SIG-M5 (cell line): ENCODE results near the gene OTUB1.
A peak's percentile ranks its signal among the peaks of the same experiment; 100 is the strongest.
"Not testable (repeated sequence)": the region's sequence is repeated elsewhere in the genome, so short reads cannot be mapped to it uniquely, and the experiment has no call there.

ENCODE experiments used
- DNase-seq: peaks from one replicate; lab custom pipeline; 2025; lab: John Stamatoyannopoulos, UW

OTUB1 gene, protein sequence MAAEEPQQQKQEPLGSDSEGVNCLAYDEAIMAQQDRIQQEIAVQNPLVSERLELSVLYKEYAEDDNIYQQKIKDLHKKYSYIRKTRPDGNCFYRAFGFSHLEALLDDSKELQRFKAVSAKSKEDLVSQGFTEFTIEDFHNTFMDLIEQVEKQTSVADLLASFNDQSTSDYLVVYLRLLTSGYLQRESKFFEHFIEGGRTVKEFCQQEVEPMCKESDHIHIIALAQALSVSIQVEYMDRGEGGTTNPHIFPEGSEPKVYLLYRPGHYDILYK

DNA sequence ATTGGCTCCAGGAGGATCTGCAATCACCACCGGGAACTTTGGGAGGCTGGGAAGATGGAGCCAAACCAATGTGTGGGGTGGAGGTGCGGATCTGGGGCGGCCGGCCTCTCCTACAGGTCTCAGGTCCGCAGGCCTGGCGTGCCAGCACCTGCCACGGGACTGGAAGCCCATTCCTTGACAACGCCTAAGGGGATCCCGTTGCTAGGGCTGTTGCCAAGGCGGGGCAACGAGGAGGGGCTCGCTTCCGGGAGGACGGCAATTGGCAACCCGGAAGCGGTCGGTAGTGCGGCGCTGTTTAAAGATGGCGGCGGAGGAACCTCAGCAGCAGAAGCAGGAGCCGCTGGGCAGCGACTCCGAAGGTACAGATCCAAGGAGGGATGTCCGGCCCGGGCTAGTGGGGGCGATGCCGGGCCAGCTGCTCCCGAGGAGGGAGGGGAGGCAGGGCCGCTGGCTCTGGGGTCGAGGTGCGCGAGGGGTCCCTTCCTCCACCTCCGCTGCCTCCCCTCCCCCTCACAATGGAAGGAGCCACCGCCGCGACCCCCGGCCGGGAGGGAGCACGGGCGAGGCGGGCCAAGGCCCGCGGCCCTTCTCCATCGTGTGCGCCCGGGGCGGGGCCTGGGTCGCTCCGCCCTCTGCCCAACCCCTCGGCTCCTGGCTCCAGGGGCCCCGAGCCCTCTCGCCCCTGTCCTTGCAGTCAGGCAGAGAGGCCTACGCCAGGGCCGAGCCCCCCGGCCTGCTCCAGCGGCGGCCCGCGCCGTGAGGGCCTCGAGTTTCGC is at the start of gene OTUB1:
TSS of gene OTUB1 (plus strand) at position 283 of the 776 bp plus-strand sequence. CDS start at position 302, 19 bp downstream.
- peak; percentile 24 for DNase-seq

DNA sequence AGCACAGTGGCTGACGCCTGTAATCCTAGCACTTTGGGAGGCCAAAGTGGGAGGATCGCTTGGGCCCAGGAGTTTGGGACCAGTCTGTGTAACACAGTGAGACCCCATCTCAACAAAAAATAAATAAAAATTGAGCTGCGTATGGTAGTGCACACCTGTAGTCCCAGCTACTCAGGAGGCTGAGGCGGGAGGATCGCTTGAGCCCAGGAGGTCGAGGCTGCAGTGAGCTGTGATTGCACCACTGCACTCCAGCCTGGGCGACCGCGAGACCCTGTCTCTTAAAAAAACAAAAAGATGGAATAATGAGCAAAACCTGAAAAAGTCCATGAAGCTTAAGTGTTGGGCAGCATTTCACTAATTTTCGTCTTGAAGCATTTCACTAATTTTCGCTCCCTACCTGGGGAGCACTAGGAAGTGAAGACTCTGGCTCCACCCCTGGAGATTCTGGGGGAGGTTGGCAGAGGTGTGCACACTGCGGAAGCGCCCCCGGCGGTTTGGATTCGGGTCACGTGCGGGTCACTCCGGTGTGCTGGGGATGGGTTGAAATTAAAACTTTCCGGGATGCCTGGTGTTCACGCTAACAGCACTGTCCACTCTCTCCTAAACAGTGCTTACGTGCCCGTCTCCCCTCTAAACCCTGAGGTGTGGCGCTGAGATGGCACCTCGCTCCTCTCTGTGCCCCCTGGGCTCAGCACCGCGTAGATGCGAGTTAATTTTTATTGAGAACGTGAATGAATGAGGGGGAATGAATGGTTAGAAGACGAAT is 48.3 kb upstream of the OTUB1 start:
- DNase-seq: no peak

DNA sequence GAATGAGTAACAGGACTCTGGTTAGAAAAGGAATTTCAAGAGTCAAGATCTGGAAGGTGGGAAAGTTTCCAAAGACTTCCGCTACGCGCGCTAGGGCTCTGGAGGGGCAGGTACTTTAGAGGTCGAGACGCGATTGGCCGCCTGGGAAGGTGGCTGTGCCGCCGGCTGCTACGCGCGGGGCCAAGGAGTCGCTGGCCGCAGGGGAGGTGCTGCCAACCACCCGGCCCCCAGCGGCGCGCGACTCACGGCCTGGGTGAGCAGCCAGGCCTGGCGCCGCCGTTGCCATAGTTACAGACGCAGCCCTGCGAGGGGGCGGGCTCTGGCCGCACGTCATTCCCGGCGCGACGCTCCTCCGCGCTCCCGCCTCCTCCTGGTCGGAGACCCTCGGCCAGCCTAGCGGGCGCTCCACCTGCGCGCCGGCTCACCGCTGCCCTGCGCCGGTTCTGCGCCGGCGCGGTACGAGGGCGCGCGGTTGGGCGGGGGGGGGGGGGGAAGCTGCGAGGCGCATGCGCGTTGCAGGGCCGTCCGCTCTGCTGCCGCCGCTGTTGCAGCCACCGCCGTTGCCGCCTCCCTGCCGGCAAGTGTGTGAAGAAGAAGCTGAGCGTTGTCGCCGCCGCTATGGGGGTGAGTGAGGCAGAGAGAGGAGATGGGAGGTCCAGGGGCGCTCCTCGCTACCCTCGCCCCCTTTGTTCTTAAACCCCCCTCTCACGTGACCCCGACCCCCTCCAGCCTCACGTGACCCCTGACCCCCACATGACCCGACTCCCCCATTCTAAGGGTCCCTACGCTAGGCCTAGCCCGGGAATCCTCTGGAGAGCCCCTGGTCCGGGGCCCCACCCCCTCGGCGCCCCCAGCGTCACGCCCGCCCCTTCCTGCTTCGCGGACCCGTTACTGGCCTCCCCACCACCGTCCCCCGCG is 47.5 kb upstream of the OTUB1 start, which contains the start of gene NAA40:
TSS of gene NAA40 (plus strand) at position 524 of the 918 bp plus-strand sequence. CDS start at position 619, 95 bp downstream.
- peak; percentile 55 for DNase-seq

DNA sequence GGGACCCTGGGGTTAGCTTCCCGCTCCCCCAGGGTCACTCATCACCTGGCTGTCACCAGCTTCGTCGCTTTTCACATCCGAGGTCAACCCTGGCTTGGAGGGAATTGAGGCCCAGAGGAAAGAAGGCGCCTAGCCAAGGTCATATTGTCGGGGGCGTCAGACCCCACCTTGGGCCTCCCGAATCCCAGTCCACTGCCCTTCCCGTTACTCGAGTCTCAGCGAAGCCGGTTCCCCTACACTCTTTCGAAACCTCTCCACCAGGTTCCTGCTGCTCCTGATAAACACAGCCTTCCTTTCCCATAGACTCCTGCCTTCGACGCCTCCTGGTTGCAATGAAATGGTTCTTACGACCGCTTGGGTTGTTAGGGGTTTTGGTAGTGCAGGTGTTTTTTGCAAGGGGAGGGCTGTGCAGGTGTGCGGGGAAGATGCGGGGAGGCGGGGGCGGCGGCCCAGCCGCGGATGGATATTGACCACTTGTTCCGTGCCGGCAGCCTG is 46.8 kb upstream of the OTUB1 start:
- no peak for DNase-seq

DNA sequence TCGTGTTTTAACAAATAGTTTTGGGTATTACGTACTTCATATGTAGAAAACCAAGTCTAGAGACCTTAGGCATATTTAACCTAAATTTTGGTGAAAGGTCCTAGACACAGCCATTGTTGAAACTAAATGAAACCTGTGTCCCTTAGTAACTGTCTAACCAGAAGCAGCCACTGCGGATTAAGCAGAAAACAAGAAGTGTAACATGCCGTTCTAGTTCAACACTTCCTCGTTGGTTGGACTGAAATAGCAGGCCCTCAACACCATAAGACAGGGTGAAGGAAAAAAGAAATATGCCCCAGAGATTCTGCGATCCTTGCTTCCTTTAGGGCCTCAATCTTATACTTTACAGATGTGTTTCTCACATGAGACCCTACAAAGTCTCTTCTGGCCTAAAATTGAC is 45.5 kb upstream of the OTUB1 start:
- DNase-seq: peak; percentile 4

DNA sequence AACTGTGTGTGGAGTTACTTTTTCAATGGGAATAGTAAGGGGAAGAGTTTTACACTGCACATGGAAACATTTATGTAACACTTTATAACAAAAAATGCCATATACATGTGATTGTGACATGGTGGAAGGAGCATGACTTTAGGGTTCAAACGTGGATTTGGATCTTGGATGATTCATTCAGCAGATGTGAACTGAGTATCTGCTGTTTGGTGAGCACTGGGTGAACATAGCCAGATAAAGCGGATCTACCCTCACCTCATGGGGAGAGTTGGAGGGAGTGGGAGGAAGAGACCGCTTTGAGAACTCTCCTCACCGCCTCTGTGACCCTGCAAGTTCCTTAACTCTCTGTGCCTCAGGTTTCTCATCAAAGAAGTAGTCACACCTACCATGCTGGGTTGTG is 44.3 kb upstream of the OTUB1 start:
- DNase-seq: no peak

DNA sequence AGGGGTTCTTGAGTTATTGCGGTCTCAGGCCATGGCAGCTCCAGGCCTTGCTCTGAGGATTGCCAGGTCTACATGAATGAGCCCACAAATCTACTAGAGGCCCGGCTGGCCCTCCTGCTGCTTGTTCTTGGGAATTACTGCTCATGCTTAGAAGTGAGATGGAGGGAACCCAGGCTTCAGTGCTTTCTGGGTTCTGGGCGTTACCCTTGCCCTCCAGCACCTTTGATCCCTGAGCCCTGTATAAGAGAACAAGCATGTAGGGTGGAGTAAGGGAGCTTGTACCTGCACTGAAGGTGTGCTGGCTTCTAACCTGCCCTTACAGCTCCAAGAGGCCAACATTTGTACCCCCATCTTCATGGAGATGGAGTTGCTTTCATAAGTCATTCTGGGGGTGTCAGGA is 43.4 kb upstream of the OTUB1 start:
- DNase-seq: no peak

DNA sequence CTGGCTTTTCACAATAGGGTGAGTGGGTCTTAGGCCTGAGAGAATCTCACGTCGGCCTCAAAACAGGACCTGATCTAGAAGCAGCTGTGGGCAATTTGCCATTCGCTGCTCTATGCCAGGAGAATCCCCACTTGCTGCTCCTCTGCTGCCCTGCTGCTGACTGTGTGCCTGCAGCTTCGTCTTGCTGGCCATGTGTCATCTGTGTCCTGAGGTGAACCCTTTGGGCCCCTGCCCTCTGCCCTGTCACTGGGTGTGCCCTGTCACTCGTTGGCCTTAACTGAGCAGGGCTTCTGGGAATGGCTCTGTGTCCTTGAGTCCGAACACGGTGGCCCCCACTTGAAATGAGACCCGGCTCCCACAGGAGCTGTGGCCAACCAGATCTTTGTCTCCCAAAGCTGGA is 41.3 kb upstream of the OTUB1 start:
- no peak for DNase-seq

DNA sequence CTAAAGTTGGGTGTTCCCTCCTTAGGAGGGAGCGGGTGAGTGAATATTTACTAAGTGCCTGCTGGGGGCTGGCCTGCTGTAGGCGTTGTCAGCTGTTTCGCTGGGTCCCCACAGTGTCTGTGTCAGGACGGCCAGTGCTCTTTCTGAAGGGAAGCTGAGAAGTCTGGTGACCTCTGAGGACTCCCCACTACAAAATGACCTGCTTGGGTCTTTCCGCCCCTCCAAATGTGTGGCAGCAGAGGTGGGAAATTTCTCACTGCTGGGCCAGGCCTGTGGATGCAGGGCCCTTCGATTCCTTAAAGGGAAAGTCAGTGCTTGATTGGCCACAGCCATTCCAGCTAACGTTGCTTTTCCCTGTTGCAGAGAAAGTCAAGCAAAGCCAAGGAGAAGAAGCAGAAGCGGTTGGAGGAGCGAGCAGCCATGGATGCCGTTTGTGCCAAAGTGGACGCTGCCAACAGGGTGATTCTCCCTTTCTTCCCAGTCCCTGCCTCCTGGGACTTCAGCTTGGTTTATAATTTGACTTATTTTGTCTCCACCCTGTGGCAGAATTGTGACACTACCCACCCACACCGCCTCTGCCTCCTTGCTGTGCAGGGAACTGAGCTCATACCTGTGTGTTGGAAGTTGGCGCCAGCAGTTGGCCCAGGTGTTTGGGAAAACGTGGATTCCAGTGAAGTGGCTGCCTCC is 40.6 kb upstream of the OTUB1 start:
- DNase-seq: no peak

DNA sequence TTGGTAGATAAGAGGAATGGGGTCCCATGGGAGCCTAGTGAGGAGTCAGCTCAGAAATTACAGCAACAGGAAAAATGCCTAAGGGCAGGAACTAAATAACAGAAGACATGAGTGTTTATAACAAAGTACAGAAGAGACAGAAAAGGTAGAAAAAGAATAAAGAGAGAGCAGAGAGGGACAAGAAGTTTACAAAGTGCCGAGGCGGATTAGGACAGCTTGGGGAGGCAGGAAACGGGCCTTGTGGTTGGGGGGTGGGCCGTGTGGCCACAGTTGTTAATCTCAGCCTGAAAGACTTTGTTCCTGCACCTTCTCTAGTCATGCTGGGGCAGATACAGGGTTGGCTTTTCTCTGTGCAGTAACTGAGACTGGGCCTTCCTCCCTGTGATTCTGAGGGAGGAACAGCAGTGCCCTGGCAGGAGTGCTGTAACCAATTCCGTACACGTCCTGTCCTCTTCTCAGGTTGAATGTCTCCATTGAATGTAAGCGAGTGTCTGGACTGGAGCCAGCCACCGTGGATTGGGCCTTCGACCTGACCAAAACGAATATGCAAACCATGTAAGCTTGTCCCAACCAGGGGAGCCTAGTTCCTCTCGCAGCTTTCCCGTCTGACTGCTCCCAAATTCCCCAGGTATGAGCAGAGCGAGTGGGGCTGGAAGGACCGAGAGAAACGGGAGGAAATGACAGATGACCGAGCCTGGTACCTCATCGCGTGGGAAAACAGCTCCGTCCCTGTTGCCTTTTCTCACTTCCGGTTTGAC is 34.3 kb upstream of the OTUB1 start:
- DNase-seq: no peak

DNA sequence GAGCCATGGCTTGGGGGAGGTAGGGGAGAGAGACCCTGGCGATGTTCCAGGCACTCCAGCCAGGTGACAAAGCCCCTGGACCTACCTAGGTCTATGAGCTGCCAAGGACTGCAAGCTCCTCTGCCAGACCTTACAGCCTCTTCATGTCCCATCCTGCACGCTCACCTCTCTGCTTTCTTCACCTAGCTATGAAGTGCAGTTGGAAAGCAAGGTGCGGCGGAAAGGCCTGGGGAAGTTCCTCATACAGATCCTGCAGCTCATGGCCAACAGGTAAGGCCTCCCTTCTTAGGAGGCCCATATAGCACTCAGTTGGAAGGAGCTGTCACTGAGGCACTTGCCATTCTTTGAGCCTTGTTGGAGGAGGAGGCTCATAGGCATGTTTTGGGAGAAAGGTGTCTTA is 33.7 kb upstream of the OTUB1 start:
- no peak for DNase-seq

DNA sequence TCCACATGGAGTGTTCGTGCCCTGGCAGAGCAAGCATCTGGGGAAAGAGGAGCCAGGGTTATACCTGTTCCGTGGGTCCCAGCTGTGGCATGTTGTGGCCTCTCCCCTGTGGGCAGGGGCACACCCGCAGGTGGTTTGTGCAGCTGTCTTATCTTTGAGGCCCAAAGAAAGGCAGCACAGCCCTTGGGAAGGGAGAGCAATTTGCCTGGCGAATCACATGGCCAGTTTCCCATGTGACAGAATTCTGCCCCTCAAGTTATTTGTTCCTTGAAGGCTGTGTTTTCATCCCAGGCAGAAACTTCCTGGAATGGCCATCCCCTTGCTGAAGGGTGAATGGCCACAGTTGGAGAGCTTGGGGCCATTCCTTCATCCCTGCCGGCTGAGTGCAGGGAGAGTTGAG is 28.2 kb upstream of the OTUB1 start:
- no peak for DNase-seq

DNA sequence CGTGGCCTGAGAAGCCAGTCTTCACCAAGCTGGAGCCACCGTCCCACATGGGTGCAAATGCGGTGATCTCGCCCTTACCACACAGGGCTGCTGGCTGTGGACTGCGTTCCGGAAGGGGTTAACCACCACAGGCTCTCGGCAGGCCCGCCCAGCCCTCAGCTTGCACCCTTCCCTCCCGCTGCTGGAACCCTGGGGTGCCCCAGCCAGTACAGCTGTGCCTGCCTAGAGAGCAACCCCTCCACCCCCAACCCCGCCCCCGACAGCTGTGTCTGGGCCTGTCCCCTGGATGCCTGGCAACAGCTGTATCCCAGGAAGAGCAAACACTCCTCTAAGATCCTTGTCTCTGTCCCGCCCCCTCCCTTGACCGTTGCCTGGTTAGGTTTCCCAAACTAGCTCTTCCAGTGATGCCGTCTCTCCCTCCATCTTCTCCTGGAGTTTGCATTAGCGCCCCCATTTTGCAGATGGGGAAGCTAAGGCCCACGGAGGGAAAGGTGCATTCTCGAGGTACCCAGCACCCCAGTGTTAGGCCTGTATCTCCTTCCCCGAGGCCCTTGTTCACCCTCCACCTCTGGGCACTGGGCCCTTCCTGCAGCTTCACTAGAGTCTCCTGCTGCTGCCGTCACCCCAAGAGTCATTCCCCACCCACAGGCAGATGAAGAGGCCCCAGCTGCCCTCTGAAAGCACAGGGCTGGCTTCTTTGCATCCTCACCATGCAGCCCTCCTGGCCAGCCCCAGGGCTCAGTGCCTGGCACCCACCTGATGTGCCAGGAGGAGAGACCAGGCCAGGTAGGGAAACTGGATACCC is 24.4 kb upstream of the OTUB1 start:
- DNase-seq: no peak

DNA sequence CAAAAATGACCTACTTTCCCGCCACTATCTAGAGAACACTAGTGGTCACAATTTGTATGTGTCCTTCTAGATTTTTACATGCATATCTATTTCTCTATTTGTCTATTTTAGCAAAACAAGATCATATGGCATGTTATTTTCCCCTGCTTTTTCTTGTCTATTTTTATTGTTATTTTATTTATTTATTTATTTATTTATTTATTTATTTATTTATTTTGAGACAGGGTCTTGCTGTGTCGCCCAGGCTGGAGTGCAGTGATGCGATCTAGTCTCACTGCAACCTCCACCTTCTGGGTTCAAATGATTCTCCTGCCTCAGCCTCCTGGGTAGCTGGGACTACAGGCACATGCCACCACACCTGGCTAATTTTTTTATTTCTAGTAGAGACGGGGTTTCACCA is 22.3 kb upstream of the OTUB1 start:
- DNase-seq: not testable (repeated sequence)

DNA sequence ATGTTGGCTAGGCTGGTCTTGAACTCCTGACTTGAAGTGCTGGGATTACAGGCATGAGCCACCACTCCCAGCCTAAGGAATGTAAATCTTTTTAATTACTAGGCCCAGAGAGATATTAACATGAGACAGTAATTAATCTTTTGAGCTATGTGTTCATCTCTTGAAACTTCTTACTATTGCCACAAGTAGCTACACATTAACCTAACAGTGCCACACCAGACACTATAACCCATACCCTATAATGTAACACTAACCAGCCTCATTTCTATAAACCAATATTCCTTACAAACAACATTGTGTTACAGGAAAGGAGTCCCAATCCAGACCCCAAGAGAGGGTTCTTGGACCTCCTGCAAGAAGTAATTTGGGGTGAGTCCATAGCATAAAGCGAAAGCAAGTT is 19.8 kb upstream of the OTUB1 start:
- no peak for DNase-seq

DNA sequence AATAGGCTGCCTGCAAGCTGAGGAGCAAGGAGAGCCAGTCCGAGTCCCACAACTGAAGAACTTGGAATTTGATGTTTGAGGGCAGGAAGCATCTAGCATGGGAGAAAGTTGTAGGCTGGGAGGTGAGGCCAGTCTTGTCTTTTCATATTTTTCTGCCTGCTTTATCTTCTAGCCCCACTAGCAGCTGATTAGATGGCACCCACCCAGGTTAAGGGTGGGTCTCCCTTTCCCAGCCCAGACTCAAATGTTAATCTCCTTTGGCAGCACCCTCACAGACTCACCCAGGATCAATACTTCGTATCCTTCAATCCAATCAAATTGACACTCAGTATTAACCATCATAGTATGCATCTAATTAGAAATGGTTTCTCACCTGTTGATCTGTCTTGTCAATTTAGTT is 16.8 kb upstream of the OTUB1 start:
- DNase-seq: no peak

DNA sequence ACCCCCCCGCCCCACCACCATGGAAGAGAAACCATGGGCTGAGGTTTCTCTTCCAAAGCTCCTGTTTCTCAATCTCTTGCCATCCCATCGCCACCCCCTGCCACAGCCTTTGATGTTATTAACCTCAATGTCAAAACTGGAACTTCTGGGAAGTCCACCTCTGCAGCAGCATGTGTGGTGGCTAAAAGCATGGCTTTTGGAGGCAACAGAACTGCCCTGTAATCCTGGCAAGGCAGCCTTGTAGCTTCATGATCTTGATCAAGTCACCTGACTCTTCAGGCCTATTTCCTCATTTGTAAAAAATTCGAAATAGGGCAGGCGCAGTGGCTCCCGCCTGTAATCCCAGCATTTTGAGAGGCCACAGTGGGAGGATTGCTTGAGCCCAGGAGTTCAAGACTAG is 15.3 kb upstream of the OTUB1 start:
- no peak for DNase-seq

DNA sequence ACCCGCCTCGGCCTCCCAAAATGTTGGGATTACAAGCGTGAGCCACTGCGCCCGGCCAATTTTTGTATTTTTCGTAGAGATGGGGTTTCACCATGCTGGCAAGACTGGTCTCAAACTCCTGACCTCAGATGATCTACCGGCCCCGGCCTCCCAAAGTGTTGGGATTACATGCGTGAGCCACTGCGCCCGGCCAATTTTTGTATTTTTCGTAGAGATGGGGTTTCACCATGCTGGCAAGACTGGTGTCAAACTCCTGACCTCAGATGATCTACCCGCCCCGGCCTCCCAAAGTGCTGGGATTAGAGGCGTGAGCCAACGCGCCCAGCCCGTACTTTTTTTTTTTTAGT is 12.4 kb upstream of the OTUB1 start:
- DNase-seq: not testable (repeated sequence)
